OCI-LY3 (cell line): Measurements from ENCODE around the gene DNASE1L1.
A peak's percentile ranks its signal among the peaks of the same experiment; 100 is the strongest.

Source experiments
- H2AFZ ChIP-seq: fragments of 200-600, 300-600 bp; shearing (Covaris generic); 2 replicates; pipeline ENCODE4 v1.6.0; 2014; ENCODE audit warnings: antibody characterized with exemption, low read depth, low read length
- H3K27ac ChIP-seq: fragments of 200-600, 300-600 bp; sonication (generic); 2 replicates; pipeline ENCODE4 v1.5.1; 2014; ENCODE audit warnings: mild to moderate bottlenecking, low read length, moderate library complexity, mixed read lengths
- H3K27me3 ChIP-seq: fragments of 200-600, 300-600 bp; sonication (generic); 2 replicates; pipeline ENCODE4 v1.6.1; 2014; ENCODE audit warnings: low read depth, low read length, mixed read lengths
- H3K36me3 ChIP-seq: fragments of 200-600, 300-600 bp; sonication (generic); replicated peaks from 2 replicates; pipeline ENCODE3; 2014; ENCODE audit warnings: low read depth, low read length, mixed read lengths
- H3K4me1 ChIP-seq: fragments of 300-600, 200-600 bp; sonication (generic); 2 replicates; pipeline ENCODE4 v1.6.1; 2014; ENCODE audit warnings: low read length, mixed read lengths
- H3K4me2 ChIP-seq: fragments of 200-600, 300-600 bp; sonication (generic); 2 replicates; pipeline ENCODE4 v1.6.1; 2014; ENCODE audit warnings: low read length, mixed read lengths
- H3K4me3 ChIP-seq: fragments of 300-600, 200-600 bp; sonication (generic); 2 replicates; pipeline ENCODE4 v1.5.1; 2014; ENCODE audit warnings: antibody characterized with exemption, mild to moderate bottlenecking, low read length, moderate library complexity
- H3K79me2 ChIP-seq: fragments of 300-600, 200-600 bp; shearing (Covaris generic); 2 replicates; pipeline ENCODE4 v1.6.1; 2014; ENCODE audit warnings: mild to moderate bottlenecking, low read length, mixed read lengths
- H3K9ac ChIP-seq: fragments of 300-600, 200-600 bp; shearing (Covaris generic); 2 replicates; pipeline ENCODE4 v1.6.0; 2014; ENCODE audit warnings: mild to moderate bottlenecking, low read length, moderate library complexity
- H3K9me3 ChIP-seq: fragments of 200-600, 300-600 bp; shearing (Covaris generic); 2 replicates; pipeline ENCODE4 v1.6.1; 2014; ENCODE audit warnings: low read length, mixed read lengths; ENCODE audit not compliant: insufficient read depth
- H4K20me1 ChIP-seq: fragments of 200-600, 300-600 bp; sonication (generic); 2 replicates; pipeline ENCODE4 v1.6.1; 2016; ENCODE audit warnings: low read length, mixed read lengths; ENCODE audit not compliant: insufficient read depth
- EZH2phosphoT487 ChIP-seq: fragments of 200-600 bp; shearing (Covaris generic); IDR thresholded peaks from 2 replicates; pipeline ENCODE4 v1.6.1; 2018; ENCODE audit warnings: antibody characterized with exemption, mixed run types, low read depth
- TF ChIP-seq, protein P1 (sequence below): fragments of 200-600, 300-600 bp; sonication (generic); IDR thresholded peaks from 2 replicates; pipeline ENCODE4 v1.5.1; 2014; ENCODE audit warnings: antibody characterized with exemption, low read length, low read depth

The DNASE1L1 gene

GRCh38 chrX:154378059-154378798, 30.8 kb downstream of the DNASE1L1 start:
- H3K9me3 ChIP-seq: no peaks in the 10 kb centered on the region
- peaks cover 28% of the 10 kb centered on the region for H3K4me1 ChIP-seq
- peak overlapping the region; percentile 91 for H3K4me2 ChIP-seq
- H3K36me3 ChIP-seq: peaks cover 13% of the 10 kb centered on the region
- TF ChIP-seq, protein P1, sequence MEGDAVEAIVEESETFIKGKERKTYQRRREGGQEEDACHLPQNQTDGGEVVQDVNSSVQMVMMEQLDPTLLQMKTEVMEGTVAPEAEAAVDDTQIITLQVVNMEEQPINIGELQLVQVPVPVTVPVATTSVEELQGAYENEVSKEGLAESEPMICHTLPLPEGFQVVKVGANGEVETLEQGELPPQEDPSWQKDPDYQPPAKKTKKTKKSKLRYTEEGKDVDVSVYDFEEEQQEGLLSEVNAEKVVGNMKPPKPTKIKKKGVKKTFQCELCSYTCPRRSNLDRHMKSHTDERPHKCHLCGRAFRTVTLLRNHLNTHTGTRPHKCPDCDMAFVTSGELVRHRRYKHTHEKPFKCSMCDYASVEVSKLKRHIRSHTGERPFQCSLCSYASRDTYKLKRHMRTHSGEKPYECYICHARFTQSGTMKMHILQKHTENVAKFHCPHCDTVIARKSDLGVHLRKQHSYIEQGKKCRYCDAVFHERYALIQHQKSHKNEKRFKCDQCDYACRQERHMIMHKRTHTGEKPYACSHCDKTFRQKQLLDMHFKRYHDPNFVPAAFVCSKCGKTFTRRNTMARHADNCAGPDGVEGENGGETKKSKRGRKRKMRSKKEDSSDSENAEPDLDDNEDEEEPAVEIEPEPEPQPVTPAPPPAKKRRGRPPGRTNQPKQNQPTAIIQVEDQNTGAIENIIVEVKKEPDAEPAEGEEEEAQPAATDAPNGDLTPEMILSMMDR: no peak
- TF ChIP-seq EZH2phosphoT487: no peak
- peaks cover 18% of the 10 kb centered on the region for H3K79me2 ChIP-seq
- H3K27me3 ChIP-seq: no peaks in the 10 kb centered on the region
- peak overlapping the region; percentile 93 for H3K9ac ChIP-seq
- H3K4me3 ChIP-seq: peak overlapping the region; percentile 80
- no peak overlapping the region for H2AFZ ChIP-seq
- H3K27ac ChIP-seq: peak overlapping the region; percentile 84
- no peaks in the 10 kb centered on the region for H4K20me1 ChIP-seq

DNA sequence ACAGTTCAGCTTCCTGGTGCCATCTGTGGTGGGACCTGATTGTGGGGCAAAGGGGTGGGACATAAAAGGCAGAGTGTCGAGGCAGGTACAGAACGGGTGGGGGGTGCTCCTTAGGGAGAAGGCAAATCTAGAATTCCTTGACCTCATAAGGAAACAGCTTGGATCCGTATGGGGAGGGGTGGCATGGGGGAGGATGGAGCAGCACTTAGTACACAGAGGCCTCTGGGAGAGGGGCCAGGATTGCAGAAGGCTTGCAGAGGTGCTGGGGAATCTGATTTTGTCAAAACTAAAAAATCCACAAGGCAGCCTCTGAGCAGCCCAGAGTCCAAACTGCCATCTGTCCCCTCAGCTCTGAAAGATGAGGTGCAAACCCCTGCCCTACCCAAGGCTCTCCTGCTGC, 32.3 kb downstream of the DNASE1L1 start:
- no peaks in the 10 kb centered on the region for H3K27me3 ChIP-seq
- H3K27ac ChIP-seq: no peak overlapping the region
- no peak for TF ChIP-seq EZH2phosphoT487
- TF ChIP-seq, protein P1: no peak
- no peak overlapping the region for H2AFZ ChIP-seq
- no peaks in the 10 kb centered on the region for H4K20me1 ChIP-seq
- H3K4me3 ChIP-seq: no peak overlapping the region
- H3K36me3 ChIP-seq: peaks cover 13% of the 10 kb centered on the region
- H3K9me3 ChIP-seq: no peaks in the 10 kb centered on the region
- H3K4me2 ChIP-seq: no peak overlapping the region
- peaks cover 42% of the 10 kb centered on the region for H3K4me1 ChIP-seq
- peaks cover 18% of the 10 kb centered on the region for H3K79me2 ChIP-seq
- H3K9ac ChIP-seq: no peak overlapping the region

DNA sequence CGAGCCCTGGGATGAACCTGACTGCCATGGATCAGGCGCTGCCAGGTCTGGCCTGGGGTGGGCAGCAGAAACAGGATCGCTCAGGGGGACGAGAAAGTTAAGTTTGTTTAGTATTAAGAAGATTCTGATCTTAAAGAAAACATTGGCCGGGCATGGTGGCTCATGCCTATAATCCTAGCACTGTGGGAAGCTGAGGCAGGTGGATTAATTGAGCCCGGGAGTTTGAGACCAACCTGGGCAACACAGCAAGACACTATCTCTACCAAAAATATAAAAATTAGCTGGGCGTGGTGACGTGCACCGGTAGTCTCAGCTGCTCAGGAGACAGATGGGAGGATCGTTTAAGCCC, 33.9 kb downstream of the DNASE1L1 start:
- H2AFZ ChIP-seq: peak overlapping the region; percentile 71; the same call in 1 of the 2 replicates
- peaks cover 19% of the 10 kb centered on the region for H3K79me2 ChIP-seq
- peak overlapping the region; percentile 94 for H3K4me3 ChIP-seq
- TF ChIP-seq, protein P1: no peak
- TF ChIP-seq EZH2phosphoT487: no peak
- H3K9ac ChIP-seq: peak overlapping the region; percentile 94
- peaks cover 4% of the 10 kb centered on the region for H3K36me3 ChIP-seq
- no peaks in the 10 kb centered on the region for H3K27me3 ChIP-seq
- peak overlapping the region; percentile 99 for H3K4me2 ChIP-seq
- no peaks in the 10 kb centered on the region for H3K9me3 ChIP-seq
- peaks cover 36% of the 10 kb centered on the region for H3K4me1 ChIP-seq
- peak overlapping the region; percentile 30; the same call in 1 of the 2 replicates for H3K27ac ChIP-seq
- H4K20me1 ChIP-seq: no peaks in the 10 kb centered on the region

DNA sequence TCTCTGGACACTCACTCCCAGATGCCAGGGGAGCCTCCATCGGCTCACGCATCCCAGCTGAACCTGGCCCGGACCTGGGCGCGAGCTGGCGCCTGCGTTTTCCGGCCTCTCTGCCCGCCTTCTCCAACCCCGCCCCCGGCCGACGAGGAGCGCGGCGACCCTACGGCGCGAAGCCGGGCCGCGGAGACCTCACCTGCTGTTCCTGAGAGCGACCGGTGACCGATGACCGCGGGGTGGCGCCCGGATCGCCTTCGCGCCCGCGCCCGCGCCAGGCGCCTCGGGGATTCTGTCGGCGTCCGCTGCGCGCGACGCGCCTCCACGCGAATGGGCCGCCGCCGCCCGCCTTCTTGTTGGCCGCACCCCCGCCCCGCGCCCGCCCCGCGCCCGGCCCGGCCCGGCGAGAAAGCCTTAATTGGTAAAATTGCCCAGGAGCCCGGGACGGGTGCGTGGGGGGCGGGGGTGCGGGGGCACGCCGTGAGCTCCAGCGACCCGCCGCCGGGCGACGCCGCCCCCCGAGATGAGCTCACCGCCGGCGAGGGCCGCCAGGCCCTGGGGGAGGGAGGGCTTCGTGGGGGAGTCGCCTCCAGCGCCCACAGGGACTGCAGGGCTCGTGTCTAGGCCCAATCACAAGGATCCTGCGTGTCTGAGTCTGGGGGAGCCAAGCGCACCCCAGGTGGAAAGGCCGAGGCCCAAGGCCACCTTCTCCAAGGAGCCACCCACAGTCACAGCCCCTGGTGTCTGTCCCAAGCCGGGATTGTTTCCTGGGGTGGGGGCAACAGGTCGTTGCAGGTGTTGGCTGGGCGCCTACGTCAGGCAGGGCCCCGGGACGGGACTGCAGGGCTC, 34.5 kb downstream of the DNASE1L1 start, which contains the start of gene FLNA:
Gene FLNA (minus strand): TSS at position 322 of the 843 bp plus-strand sequence. CDS start 3,389 bp downstream, outside the sequence.
- Histone ChIP-seq H3K36me3 (peaks cover 8% of the 10 kb centered on the region), H3K79me2 (peaks cover 19% of the 10 kb centered on the region), H3K4me3 (peak within 1 kb of the TSS; percentile 94), H3K27me3 (no peaks in the 10 kb centered on the region), H3K9me3 (no peaks in the 10 kb centered on the region), H2AFZ (peak within 1 kb of the TSS; percentile 71), H3K4me1 (peaks cover 35% of the 10 kb centered on the region), H3K27ac (peak within 1 kb of the TSS; percentile 89), H3K4me2 (peak within 1 kb of the TSS; percentile 99), H3K9ac (peak within 1 kb of the TSS; percentile 94), H4K20me1 (no peaks in the 10 kb centered on the region)
- no peak for TF ChIP-seq EZH2phosphoT487
- TF ChIP-seq, protein P1: peak; percentile 24; the same call in 1 of the 2 replicates
